ENCODE measurements around the gene FRMD1.
"Not testable (repeated sequence)": the region's sequence is repeated elsewhere in the genome, so short reads cannot be mapped to it uniquely, and the experiment has no call there.

DNA sequence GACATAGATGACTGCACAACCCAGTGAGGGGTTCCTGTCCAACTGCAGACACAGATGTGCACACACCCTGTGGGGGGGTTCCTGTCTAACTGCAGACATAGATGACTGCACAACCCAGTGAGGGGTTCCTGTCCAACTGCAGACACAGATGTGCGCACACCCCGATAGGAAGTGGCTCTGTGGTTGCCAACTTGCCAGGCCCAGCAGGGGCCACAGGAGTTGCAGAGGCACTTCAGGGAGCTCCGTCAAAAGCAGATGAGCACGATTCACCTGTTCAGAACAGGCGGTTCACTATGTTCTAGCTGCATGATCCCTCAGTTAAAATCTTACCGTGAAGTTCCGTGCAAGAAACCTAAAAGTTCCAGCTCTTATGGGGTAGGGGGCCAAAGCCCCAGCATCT is 1.6 kb downstream of the FRMD1 start:
- TF ChIP-seq, protein P1, sequence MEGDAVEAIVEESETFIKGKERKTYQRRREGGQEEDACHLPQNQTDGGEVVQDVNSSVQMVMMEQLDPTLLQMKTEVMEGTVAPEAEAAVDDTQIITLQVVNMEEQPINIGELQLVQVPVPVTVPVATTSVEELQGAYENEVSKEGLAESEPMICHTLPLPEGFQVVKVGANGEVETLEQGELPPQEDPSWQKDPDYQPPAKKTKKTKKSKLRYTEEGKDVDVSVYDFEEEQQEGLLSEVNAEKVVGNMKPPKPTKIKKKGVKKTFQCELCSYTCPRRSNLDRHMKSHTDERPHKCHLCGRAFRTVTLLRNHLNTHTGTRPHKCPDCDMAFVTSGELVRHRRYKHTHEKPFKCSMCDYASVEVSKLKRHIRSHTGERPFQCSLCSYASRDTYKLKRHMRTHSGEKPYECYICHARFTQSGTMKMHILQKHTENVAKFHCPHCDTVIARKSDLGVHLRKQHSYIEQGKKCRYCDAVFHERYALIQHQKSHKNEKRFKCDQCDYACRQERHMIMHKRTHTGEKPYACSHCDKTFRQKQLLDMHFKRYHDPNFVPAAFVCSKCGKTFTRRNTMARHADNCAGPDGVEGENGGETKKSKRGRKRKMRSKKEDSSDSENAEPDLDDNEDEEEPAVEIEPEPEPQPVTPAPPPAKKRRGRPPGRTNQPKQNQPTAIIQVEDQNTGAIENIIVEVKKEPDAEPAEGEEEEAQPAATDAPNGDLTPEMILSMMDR (IDR thresholded peaks at IDR 0.05; ENCODE audit: poor library complexity): not testable (repeated sequence)
- not testable (repeated sequence) for TF ChIP-seq EZH2 (IDR thresholded peaks at IDR 0.05; ENCODE audit: borderline replicate concordance)

Data from hepatocyte (in vitro differentiated cells).